Measurements from ENCODE around the gene PARP11.

- TF ChIP-seq CTCF (IDR thresholded peaks at IDR 0.05) (no peak), POLR2A (IDR thresholded peaks at IDR 0.05) (peak; percentile 56)
Measured at GRCh38 chr12:3872800-3873636, at the start of gene PARP11.
